Cardiac fibroblast (primary cell): ENCODE results near the gene DIPK1B.

Source experiments
- DNase-seq, 2 donors: peaks; one replicate each; pipeline versions ENCODE4 v3.0.0 to v3.0.0-alpha.2; 2010; ENCODE audit warnings: low read depth in 2 of 2
- H3K4me3 ChIP-seq, 2 donors: replicated peaks in 1 of 2; 1 replicate in 1 of 2; 2 replicates in 1 of 2; pipeline ENCODE4 v1.5.1; 2011; ENCODE audit warnings: low read depth in 2 of 2, low read length in 2 of 2, mild to moderate bottlenecking in 2 of 2, moderate library complexity in 1 of 2
- CTCF ChIP-seq: IDR thresholded peaks from one replicate; pipeline ENCODE4 v1.5.1; 2011; ENCODE audit warnings: low read depth, mild to moderate bottlenecking, low read length, inconsistent platforms

DIPK1B gene

GRCh38 chr9:136714096-136714892 is 1.9 kb downstream of the DIPK1B start:
- DNase-seq, result peak; percentile 46 to 56
- H3K4me3 ChIP-seq, result no peak overlapping the region
- no peak for TF ChIP-seq CTCF

GRCh38 chr9:136714893-136715274 is 2.5 kb downstream of the DIPK1B start:
- H3K4me3 ChIP-seq, result no peak overlapping the region
- DNase-seq, result no peak
- TF ChIP-seq CTCF, result no peak

- DNase-seq, result no peak
- no peak overlapping the region for H3K4me3 ChIP-seq
- TF ChIP-seq CTCF, result no peak
These were observed 5.0 kb downstream of the DIPK1B start for GRCh38 chr9:136717399-136717798.

GRCh38 chr9:136718345-136719194 is 6.2 kb downstream of the DIPK1B start:
- no peak for TF ChIP-seq CTCF
- no peak for DNase-seq
- H3K4me3 ChIP-seq, result no peak overlapping the region

GRCh38 chr9:136719195-136719880 is 7.0 kb downstream of the DIPK1B start:
- no peak for DNase-seq
- no peak for TF ChIP-seq CTCF
- no peak overlapping the region for H3K4me3 ChIP-seq

GRCh38 chr9:136720251-136720897 is 8.0 kb downstream of the DIPK1B start:
- DNase-seq, result peak in 1 of 2 donors; percentile 54
- H3K4me3 ChIP-seq, result no peak overlapping the region
- no peak for TF ChIP-seq CTCF
